Cerebellar cortex (tissue), 1 donor: ENCODE measurements around the gene MRPL1.
"Not testable (repeated sequence)": the region's sequence is repeated elsewhere in the genome, so short reads cannot be mapped to it uniquely, and the experiment has no call there.

ENCODE experiments used
- DNase-seq: peaks from one replicate; pipeline ENCODE4 v3.0.0-alpha.2; 2015; ENCODE audit warnings: low spot score

The MRPL1 gene

DNA sequence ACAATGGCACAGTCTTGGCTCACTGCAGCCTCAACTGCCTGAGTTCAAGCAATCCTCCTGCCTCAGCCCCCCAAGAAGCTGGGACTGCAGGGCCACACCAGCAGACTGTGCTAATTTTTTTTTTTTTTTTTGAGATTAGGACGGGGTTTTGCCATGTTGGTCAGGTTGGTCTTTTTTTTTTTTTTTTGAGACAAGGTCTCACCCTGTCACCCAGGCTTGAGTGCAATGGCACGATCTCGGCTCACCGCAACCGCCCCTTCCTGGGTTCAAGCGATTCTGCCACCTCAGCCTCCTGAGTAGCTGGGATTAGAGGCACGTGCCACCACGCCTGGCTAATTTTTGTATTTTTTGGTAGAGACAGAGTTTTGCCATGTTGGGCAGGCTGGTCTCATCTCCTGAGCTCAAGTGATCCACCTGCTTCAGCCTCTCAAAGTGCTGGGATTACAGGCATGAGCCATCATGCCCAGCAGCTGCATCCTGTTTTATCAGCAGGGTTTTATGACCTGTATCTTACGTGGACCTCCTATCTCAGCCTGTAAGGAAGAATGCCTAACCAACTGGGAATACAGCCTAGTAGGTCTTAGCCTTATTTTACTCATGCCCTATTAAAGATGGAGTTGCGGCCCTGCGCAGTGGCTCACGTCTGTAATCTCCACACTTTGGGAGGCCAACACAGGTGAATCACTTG lies 13.2 kb upstream of the MRPL1 start:
- no peak for DNase-seq

DNA sequence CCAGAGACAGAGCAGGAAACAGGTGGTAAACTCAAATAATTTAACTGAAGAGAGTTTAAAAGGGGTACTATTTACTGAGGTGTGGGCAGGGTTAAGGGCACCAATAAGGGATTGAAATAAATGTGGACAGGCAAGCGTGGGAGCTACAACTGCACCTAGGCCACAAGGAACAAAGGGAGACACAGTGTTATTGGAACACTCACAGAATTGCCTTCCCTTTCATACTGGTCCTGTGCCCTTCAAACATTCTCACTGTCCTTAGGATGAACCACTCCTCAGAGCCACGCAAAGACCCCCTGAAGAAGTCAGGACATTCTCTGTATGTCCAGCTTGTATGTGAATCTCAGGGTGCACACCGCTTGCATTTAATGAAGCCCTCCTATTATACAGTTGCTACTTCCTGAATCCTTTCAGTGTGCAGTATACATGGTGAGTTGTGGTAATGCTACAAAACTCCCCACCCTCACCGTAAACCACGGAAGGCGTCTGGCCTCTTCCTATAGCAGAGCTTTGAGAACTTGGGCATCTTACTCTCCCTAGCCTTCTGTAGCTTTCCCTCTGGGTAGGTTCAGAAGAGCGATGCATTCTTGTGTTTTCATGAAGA lies 9.6 kb upstream of the MRPL1 start:
- no peak for DNase-seq

DNA sequence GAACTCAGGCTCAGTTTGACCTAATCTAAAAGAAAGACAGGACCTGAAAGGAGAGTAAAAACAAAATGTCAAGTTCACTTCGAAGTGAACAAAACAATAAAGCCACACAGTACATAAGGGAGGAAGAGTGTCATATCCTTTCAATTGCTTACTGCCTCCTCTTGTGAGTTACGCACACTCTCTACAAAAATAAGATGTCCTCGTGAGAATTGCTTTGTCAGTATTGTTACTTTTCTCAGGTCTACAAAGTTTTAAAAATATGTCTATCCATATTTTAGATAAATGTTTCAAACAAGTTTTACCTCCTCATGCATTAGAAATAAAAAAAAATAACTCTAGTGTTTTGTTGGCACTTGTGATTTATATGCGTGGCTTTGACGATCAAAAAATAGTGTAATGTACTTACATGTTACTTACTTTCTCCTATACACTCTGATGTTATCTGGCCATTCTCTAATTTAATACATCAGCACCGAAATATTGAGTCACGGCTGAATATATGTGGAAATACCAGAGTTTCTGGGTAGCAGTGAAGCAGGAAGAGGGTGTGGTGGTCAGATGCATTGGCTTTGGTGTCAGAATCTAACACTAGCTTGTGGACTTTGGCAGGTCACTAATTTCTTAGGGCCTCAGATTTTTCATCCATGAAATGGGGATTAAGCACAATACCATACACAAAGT lies 8.1 kb upstream of the MRPL1 start:
- no peak for DNase-seq

DNA sequence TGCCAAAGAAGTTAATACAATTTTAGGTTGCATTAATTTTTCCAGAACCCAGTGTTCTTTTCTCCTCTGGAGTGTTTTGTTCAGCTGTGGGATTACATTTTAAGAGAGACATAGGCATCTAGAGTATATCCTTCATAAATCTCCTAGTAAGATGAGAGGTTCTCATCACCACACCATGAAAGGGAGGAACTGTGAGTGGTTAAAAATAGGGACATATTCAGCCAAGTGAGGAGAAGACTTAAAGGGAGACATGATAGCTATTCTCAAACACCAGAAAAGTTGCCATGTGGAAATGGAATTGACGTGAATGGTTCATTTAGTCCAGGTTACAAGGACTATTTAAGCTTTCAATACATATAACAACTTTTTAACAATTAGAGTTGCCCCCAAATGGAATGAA lies 6.5 kb upstream of the MRPL1 start:
- DNase-seq = no peak

GRCh38 chr4:77859256-77859655 lies 3.4 kb upstream of the MRPL1 start:
- DNase-seq = no peak

GRCh38 chr4:77861495-77861894 lies 1.1 kb upstream of the MRPL1 start:
- no peak for DNase-seq

DNA sequence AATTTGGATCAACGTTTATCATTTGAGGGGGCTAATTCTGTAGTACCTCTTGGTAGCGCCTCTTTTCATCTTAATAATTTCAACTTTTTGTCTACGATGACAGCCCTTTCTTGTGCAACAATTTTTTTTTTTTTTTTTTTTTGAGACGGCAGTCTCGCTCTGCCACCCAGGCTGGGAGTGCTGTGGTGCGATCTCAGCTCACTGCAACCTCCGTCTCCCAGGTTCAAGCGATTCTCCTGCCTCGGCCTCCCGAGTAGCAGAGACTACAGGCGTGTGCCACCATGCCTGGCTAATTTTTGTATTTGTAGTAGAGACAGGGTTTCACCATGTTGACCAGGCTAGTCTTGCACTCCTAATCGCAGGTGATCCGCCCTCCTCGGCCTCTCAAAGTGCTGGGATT lies 711 bp downstream of the MRPL1 start:
- DNase-seq = not testable (repeated sequence)

DNA sequence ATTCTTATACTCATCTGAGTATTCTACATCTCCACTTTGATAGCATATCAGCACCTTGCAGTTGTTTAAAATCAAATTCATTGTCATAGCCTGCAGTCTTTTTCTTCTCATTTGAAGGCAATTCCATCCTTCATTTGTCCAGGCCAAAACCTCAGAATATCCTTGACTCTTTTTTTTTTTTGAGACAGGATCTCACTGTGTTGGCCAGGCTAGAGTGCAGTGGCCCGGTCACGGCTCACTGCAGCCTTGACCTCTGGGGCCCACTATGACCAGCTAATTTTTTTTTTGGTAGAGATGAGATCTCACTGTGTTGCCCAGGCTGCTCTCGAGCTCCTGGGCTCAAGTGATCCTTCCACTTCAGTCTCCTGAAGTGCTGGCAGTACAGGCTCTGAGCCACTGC lies 2.6 kb downstream of the MRPL1 start:
- no peak for DNase-seq

GRCh38 chr4:77872723-77873445 lies 10.3 kb downstream of the MRPL1 start:
- no peak for DNase-seq

DNA sequence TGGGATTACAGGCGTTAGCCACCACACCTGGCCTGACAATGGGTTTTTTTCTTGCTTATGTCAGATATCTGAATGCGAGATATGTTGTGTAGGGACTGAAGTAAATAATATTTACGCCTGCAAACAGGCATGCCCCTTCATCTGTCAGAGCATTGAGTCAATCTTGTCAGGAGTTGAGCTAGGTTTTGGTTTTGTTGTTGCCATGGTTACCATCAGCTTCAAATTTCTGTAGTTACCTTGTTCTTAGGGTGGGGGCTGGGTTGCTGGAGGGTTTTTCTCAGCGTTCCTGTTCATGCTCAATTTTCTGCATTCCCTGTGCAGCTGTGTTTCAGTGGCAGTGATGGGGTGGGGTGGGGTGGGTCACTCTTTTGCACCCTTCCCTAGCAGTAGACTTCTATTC lies 14.5 kb downstream of the MRPL1 start:
- DNase-seq = no peak

DNA sequence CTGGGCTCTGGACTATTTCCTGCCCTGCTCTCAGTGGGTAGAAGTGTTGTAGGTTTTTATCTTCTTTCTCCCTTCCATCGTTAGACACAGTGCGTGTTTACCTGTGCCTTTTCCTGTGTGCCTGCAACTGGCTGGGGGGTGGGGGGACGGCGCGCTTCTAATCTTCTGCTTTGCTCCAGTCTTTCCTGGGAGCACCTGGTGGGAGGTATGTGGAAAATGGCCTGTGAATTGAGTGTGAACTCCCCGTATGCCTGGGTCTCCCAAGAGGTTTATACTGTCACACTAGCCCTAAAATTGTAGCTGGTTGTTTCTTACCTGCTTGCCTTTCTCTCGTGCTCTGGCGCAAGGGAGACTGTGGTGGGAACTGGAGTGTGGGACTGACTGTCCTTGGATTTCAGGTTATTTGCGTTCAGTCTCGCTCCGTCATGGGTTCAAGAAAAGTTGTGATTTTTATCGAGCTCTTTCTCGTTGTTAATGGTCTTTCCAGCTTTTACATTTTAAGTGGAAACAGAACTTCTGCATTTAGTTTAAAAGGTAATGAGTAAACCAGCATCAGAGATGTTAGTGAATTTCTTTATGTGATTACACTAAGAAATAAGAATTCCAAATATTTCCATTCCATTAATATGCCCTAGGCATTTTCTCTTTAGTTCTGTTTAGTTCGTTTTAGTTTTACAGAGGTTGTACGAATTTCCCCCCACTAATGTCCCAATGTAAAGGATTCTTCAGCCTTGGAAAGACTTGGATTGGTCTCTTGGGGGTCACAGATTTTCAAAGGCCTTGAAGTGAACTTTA lies 15.3 kb downstream of the MRPL1 start:
- no peak for DNase-seq

- no peak for DNase-seq
Measured at GRCh38 chr4:77880784-77881183, 18.2 kb downstream of the MRPL1 start.

GRCh38 chr4:77881460-77882295 lies 19.0 kb downstream of the MRPL1 start:
- no peak for DNase-seq

GRCh38 chr4:77893451-77893850 lies 30.8 kb downstream of the MRPL1 start:
- no peak for DNase-seq

DNA sequence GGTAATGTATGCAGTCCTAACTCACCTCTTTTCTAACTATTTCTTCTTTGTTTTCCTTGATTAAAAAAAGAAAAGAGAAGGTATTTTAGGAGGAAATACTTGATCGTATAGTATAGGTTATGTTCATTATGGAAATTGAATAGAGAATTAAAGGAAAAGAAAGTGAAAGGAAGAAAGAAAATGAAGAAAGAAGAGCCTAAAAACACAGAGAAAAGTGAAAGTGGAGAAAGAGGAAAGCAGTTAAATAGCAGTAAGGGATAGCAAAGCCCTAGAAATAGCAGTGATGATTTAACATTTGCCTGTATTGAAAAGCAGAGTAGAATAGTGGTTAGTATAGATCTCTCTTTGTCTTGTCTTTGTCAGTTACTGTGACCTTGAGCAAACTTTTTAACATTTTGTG lies 37.0 kb downstream of the MRPL1 start:
- DNase-seq = no peak

- DNase-seq = no peak
Measured at GRCh38 chr4:77903186-77903585, 40.6 kb downstream of the MRPL1 start.

DNA sequence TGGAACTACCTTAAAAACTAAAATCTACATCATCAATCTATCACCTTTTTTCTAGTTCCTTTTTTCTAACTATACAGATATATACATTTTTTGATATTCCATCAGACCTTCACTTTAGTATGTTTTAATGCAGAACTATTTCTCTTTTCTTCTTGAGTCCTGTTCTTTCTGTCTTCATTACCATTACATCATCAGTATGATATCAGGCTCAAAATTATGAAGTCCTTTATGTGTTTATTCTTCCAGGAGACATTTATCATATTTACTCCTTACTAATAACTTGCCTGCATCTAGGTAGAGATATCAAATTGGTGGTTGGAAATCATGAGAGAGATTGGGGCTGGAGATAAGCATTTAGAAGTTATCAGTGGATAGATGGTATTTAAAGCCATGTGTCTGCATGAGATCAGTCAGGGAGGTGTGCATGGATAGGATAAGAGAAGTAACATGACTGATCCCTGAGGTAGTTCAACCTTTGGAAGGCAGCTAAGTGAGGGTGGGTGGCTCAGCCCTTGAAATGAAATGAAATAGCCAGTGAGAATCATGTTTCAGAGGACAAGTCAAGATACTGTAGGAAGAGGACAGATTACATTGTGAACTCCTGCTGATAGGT lies 43.1 kb downstream of the MRPL1 start:
- no peak for DNase-seq

DNA sequence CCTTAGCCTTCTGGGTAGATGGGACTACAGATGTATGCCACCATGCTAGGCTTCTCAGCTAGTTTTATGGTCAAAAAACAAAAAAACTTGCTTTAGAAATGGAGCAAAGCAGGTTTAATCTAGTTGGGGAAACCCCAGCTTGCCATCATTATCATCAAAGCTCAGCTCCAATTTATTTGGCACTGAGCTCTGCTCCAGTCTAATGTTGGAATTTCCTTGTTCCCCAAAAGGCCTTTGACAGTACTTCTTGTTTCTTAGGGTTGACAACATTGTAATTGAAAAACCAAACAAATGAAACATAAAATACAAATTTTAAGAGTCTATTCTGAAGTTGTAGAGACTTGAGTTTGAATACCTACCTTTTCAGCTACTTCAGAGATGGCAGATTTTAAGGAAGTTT lies 48.0 kb downstream of the MRPL1 start:
- no peak for DNase-seq

- DNase-seq = no peak
Measured at GRCh38 chr4:77911091-77911490, 48.5 kb downstream of the MRPL1 start.

GRCh38 chr4:77911842-77912450 lies 49.3 kb downstream of the MRPL1 start:
- DNase-seq = no peak
